TTC549 (cell line): ENCODE measurements around the gene ASB2.

ENCODE experiments used
- FAIRE-seq: peaks from 2 replicates; lab custom pipeline; 2012; peaks lifted over from hg19 to GRCh38; lab: Jason Lieb, UNC

Gene ASB2

GRCh38 chr14:93978735-93979134, 2.4 kb upstream of the ASB2 start:
- no peak for FAIRE-seq

- FAIRE-seq, result no peak
These were observed 1.6 kb upstream of the ASB2 start for GRCh38 chr14:93977790-93978581.

GRCh38 chr14:93977171-93977570, 801 bp upstream of the ASB2 start:
- FAIRE-seq, result no peak

GRCh38 chr14:93975791-93976476, 436 bp downstream of the ASB2 start:
- no peak for FAIRE-seq

GRCh38 chr14:93974833-93975232, 1.5 kb downstream of the ASB2 start:
- FAIRE-seq, result no peak

DNA sequence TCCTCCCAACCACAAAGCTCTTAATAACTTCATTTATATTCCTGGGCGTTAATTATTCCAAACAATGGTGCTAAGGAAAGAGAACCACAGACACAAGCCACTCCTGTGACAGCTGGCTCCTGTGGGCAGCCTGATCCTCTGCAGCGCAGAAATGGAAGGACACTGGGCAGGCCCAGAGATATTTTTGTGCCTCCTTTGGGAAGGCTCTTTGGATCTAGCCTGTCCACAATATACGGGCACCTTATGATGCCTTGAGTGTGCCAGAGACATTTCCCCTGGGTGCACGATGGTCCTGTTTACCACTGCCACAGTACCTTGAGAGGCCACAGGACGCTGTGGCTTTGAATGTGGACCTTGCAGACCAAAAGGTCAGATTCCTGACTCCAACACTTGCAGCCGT, 2.1 kb downstream of the ASB2 start:
- no peak for FAIRE-seq

DNA sequence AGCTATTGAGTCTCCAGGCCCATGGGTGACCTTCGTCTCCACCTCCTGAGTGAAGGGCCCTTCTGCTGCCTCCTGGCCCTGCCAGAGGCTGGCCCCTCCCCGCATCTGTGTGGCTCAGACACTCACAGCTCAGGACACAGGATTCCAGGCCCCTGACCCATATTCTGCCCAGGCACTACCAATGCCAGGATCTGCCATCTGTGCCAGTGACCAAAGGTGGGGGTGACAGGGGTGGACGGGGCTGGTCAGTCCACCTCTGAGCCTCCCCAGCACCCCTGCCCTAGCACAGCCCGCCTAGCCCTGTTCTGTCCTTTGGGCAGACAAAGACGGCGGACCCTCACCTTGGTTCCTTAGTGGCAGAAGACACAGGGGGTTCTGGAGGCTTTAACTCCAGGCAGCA, 2.8 kb downstream of the ASB2 start:
- no peak for FAIRE-seq

GRCh38 chr14:93972618-93973205, 3.7 kb downstream of the ASB2 start:
- FAIRE-seq, result no peak

GRCh38 chr14:93971635-93972027, 4.7 kb downstream of the ASB2 start:
- no peak for FAIRE-seq

DNA sequence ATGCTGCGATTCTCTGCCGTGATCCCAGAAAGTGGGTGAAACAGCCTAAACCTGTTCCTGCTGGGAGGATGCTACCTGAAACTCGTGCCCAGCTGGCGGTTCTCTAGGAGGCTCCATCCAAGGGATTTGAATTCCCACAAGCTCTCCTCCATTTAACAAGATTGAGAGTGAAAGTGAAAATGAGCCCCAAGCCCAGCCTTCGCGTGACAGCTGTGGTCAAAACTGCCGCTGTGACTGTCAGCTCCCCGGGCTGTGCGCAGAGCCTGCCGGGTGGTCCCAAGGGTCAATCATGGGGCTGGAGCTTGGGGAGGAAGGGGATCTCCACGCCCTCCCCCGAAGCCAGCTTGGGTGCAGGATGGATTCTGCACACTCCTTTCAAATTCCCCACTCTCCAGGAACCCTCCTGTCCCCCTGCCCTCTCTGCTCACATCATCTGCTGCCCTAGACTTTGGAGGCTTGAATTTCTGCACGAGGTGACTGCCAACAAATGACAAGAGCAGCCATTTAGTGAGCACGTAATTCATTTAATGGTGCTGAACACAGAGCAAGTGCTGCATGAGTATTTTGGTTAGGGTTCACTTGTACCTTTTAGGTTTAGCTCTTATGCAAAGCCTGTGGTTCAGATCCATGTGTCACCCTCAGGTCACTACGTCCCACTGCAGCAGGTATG, 5.3 kb downstream of the ASB2 start:
- FAIRE-seq, result no peak

- FAIRE-seq, result no peak
These were observed 5.8 kb downstream of the ASB2 start for GRCh38 chr14:93970585-93970964.

- FAIRE-seq, result no peak
These were observed 7.1 kb downstream of the ASB2 start for GRCh38 chr14:93969082-93969828.

DNA sequence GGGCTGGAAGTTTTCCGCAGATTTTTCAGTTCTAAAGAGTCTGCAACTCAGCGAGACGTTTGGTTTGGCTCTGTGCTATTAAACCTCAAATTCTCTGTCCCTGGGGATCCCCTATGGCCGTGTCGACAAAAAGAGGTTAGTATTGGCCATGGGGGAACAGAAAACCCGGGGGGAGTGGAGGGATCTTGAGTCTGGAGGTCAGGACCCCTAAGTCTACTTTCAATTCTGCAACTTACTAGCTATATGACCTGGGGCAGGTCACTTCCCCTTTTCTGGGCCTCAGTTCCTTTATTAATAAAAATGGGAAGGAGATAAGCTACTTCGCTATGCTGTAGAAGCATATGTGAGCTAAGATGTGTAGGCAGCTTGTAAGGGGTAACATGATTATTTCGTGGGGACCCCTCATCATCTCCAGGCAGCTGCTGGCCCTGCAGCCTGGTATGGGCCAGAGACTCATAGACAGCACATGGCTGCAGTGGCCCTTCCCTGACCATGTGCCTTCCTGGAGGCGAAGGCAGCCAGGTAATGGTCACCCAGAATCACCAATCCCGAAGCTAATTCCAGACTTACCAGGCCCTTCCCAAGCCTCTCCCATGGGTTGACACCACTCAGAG, 8.6 kb downstream of the ASB2 start:
- FAIRE-seq, result no peak

DNA sequence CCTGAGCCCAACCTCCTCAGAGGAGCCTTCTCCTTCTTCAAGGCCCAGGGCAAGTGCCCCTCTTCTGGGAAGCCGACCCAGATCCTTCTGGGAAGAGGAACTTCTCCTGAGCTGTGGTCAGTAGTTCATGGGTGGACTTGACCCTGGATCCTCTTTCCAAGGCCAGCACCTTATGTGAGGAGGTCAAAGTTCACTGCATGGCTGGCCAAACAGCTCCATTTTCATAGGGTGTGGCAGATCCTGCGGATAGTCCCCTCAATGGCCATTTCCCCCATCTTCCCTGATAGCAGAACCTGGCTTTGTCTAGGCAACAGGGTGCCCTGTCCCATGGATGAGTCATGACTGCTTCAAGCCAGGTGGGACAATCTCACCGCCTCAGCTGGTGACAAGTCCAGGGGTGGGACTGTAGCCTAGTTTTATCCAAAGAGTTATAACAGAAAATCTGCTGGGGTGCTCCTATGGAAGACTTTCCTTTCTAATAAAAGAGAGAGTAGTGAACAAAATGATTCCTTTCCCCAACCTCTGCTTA, 10.4 kb downstream of the ASB2 start:
- no peak for FAIRE-seq

DNA sequence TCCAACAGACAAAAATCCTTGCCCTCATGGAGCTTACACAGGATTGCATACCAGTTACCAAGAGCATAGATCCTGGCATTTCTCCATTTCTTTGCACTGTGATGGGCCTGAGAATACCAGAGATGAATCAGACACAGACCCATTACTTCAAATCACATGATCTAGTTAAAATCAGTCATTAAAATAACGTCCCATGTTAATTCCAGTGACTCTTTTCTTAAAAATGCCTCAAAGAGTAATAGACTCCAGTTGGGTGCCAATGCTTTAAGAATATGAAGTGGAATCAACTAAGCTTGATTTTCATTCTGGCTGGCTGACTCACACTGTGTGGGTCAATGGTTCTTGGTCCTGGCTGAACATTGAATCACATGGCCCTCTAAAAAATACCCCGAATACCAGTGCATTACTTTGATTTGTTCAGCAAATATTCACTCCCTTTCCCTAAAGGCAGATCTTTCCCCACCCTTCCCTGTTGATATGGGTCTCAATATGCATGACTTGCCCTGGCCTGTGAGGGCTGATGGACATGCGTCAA, 11.0 kb downstream of the ASB2 start:
- FAIRE-seq, result no peak

- FAIRE-seq, result no peak
These were observed 11.5 kb downstream of the ASB2 start for GRCh38 chr14:93964820-93965286.

- FAIRE-seq, result no peak
These were observed 12.1 kb downstream of the ASB2 start for GRCh38 chr14:93964281-93964680.

DNA sequence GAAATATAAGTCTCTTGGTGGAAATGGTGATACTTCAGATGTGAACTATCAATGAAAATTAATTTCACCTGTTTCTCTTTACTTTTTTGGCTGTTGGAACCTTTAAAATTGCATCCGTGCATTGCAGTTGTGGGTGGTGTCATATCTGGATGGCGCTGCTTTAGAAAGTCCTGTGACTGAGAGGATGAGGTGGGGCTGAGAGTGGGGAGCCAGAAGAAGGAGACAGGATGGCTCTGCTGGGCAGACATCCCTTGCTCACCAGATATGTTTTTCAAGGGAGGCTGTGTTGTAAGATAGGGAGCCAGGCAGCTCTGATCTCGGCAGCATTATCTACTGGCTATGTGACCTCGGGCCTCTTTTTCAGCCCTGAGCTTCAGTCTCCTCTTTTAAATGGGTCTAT, 12.7 kb downstream of the ASB2 start:
- FAIRE-seq, result no peak

GRCh38 chr14:93962701-93963601, 13.4 kb downstream of the ASB2 start:
- FAIRE-seq, result no peak

DNA sequence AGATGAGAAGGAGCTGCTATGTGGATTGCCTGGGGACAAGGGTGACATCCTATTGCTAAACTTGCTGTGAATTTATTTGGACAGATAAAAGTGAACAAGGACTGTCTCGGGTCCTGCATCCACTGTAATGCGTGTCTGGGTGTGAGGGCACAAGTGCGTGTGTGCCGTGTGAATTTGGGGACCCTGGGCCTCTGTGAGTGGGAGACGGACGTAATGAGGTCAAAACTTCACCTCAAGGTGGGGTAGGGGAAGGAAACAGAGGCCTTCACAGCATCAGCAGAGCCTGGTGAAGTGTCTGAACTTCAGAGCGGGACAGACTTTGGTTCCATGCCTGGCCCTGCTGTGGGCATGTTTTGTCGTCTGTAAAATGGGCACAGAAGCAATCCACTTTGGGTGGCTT, 14.8 kb downstream of the ASB2 start:
- FAIRE-seq, result no peak
